ENCODE measurements around the gene HRH2. TPM values are rescaled to one million over a fixed set of nuclear protein-coding genes. Genes with fewer than 3 reads are reported as not detected.
"Not testable (repeated sequence)": the region's sequence is repeated elsewhere in the genome, so short reads cannot be mapped to it uniquely, and the experiment has no call there.

HRH2 gene
- under 1 TPM; 0.11 to 0.34 (median 0.14) TPM for polyA plus RNA-seq

GRCh38 chr5:175657593-175658271, at the start of gene HRH2:
HRH2 (plus strand) TSS chr5:175658071; CDS start chr5:175683234, 25,163 bp downstream.
- Mint-ChIP-seq H3K4me1 (peaks cover 32 to 42% of the 10 kb centered on the region in 2 donors), H3K27ac (no peak within 1 kb of the TSS), H3K4me3 (peak within 1 kb of the TSS; percentile 67 to 83 (median 76)), H3K27me3 (ENCODE audit: low read depth in 3 of 3) (peaks cover 22 to 39% (median 23%) of the 10 kb centered on the region in 3 donors), H3K36me3 (no peaks in the 10 kb centered on the region), H3K9me3 (no peaks in the 10 kb centered on the region)
- no peak for DNase-seq

GRCh38 chr5:175609526-175609925, 48.3 kb upstream of the HRH2 start:
- H3K4me1 Mint-ChIP-seq: no peaks in the 10 kb centered on the region
- no peak overlapping the region for H3K4me3 Mint-ChIP-seq
- H3K27ac Mint-ChIP-seq: no peak overlapping the region
- peaks cover 4 to 7% (median 6%) of the 10 kb centered on the region in 3 donors for H3K27me3 Mint-ChIP-seq (ENCODE audit: low read depth in 3 of 3)
- DNase-seq: no peak
- no peaks in the 10 kb centered on the region for H3K36me3 Mint-ChIP-seq
- H3K9me3 Mint-ChIP-seq: no peaks in the 10 kb centered on the region

GRCh38 chr5:175610381-175610780, 47.5 kb upstream of the HRH2 start:
- Mint-ChIP-seq H3K9me3 (no peaks in the 10 kb centered on the region), H3K36me3 (no peaks in the 10 kb centered on the region), H3K4me1 (no peaks in the 10 kb centered on the region), H3K27me3 (ENCODE audit: low read depth in 3 of 3) (peaks cover 4 to 6% (median 6%) of the 10 kb centered on the region in 3 donors), H3K27ac (no peak overlapping the region), H3K4me3 (no peak overlapping the region)
- no peak for DNase-seq

GRCh38 chr5:175610898-175611297, 47.0 kb upstream of the HRH2 start:
- DNase-seq: no peak
- Mint-ChIP-seq H3K9me3 (no peaks in the 10 kb centered on the region), H3K27me3 (ENCODE audit: low read depth in 3 of 3) (peaks cover 4 to 9% (median 5%) of the 10 kb centered on the region in 3 donors), H3K36me3 (no peaks in the 10 kb centered on the region), H3K27ac (no peak overlapping the region), H3K4me1 (no peaks in the 10 kb centered on the region), H3K4me3 (no peak overlapping the region)

- no peak overlapping the region for H3K4me3 Mint-ChIP-seq
- no peaks in the 10 kb centered on the region for H3K36me3 Mint-ChIP-seq
- no peaks in the 10 kb centered on the region for H3K9me3 Mint-ChIP-seq
- H3K4me1 Mint-ChIP-seq: no peaks in the 10 kb centered on the region
- H3K27me3 Mint-ChIP-seq (ENCODE audit: low read depth in 3 of 3): peaks cover 6 to 9% (median 7%) of the 10 kb centered on the region in 3 donors
- DNase-seq: no peak
- no peak overlapping the region for H3K27ac Mint-ChIP-seq
Observed at GRCh38 chr5:175614223-175614815, 43.6 kb upstream of the HRH2 start.

GRCh38 chr5:175614861-175615260, 43.0 kb upstream of the HRH2 start:
- Mint-ChIP-seq H3K4me3 (no peak overlapping the region), H3K9me3 (no peaks in the 10 kb centered on the region), H3K27me3 (ENCODE audit: low read depth in 3 of 3) (peaks cover 6 to 9% (median 7%) of the 10 kb centered on the region in 3 donors), H3K36me3 (no peaks in the 10 kb centered on the region), H3K4me1 (no peaks in the 10 kb centered on the region), H3K27ac (no peak overlapping the region)
- no peak for DNase-seq

- Mint-ChIP-seq H3K9me3 (no peaks in the 10 kb centered on the region), H3K36me3 (no peaks in the 10 kb centered on the region), H3K4me3 (no peak overlapping the region), H3K4me1 (no peaks in the 10 kb centered on the region), H3K27ac (no peak overlapping the region), H3K27me3 (ENCODE audit: low read depth in 3 of 3) (peaks cover 1 to 8% (median 6%) of the 10 kb centered on the region in 3 donors)
- no peak for DNase-seq
Observed at GRCh38 chr5:175616083-175616482, 41.8 kb upstream of the HRH2 start.

GRCh38 chr5:175616527-175616926, 41.3 kb upstream of the HRH2 start:
- not testable (repeated sequence) for H3K9me3 Mint-ChIP-seq; H3K27ac Mint-ChIP-seq; H3K36me3 Mint-ChIP-seq; H3K4me1 Mint-ChIP-seq; H3K27me3 Mint-ChIP-seq (ENCODE audit: low read depth in 3 of 3); H3K4me3 Mint-ChIP-seq; DNase-seq

- no peaks in the 10 kb centered on the region for H3K9me3 Mint-ChIP-seq
- H3K4me1 Mint-ChIP-seq: no peaks in the 10 kb centered on the region
- DNase-seq: no peak
- H3K27ac Mint-ChIP-seq: no peak overlapping the region
- no peaks in the 10 kb centered on the region for H3K36me3 Mint-ChIP-seq
- H3K27me3 Mint-ChIP-seq (ENCODE audit: low read depth in 3 of 3): peaks cover 1 to 6% (median 6%) of the 10 kb centered on the region in 3 donors
- no peak overlapping the region for H3K4me3 Mint-ChIP-seq
Observed at GRCh38 chr5:175617447-175617846, 40.4 kb upstream of the HRH2 start.

GRCh38 chr5:175620527-175620926, 37.3 kb upstream of the HRH2 start:
- peaks cover 1 to 4% (median 3%) of the 10 kb centered on the region in 3 donors for H3K27me3 Mint-ChIP-seq (ENCODE audit: low read depth in 3 of 3)
- H3K27ac Mint-ChIP-seq: no peak overlapping the region
- peaks cover 0 to 2% (median 0%) of the 10 kb centered on the region in 6 donors for H3K9me3 Mint-ChIP-seq
- no peaks in the 10 kb centered on the region for H3K4me1 Mint-ChIP-seq
- no peaks in the 10 kb centered on the region for H3K36me3 Mint-ChIP-seq
- no peak overlapping the region for H3K4me3 Mint-ChIP-seq
- DNase-seq: no peak

GRCh38 chr5:175621971-175622370, 35.9 kb upstream of the HRH2 start:
- peaks cover under 1 to 4% (median 4%) of the 10 kb centered on the region in 3 donors for H3K27me3 Mint-ChIP-seq (ENCODE audit: low read depth in 3 of 3)
- no peaks in the 10 kb centered on the region for H3K36me3 Mint-ChIP-seq
- no peaks in the 10 kb centered on the region for H3K4me1 Mint-ChIP-seq
- no peak overlapping the region for H3K4me3 Mint-ChIP-seq
- no peak for DNase-seq
- peaks cover 0 to 2% (median 0%) of the 10 kb centered on the region in 6 donors for H3K9me3 Mint-ChIP-seq
- no peak overlapping the region for H3K27ac Mint-ChIP-seq

- Mint-ChIP-seq H3K4me3 (no peak overlapping the region), H3K9me3 (peaks cover 0 to 2% (median 0%) of the 10 kb centered on the region in 6 donors), H3K27me3 (ENCODE audit: low read depth in 3 of 3) (peaks cover 1 to 4% (median 2%) of the 10 kb centered on the region in 3 donors), H3K4me1 (no peaks in the 10 kb centered on the region), H3K27ac (no peak overlapping the region), H3K36me3 (no peaks in the 10 kb centered on the region)
- no peak for DNase-seq
Observed at GRCh38 chr5:175623088-175623487, 34.8 kb upstream of the HRH2 start.

GRCh38 chr5:175624316-175624715, 33.6 kb upstream of the HRH2 start:
- Mint-ChIP-seq H3K36me3 (no peaks in the 10 kb centered on the region), H3K4me1 (no peaks in the 10 kb centered on the region), H3K27me3 (ENCODE audit: low read depth in 3 of 3) (peaks cover 1 to 7% (median 2%) of the 10 kb centered on the region in 3 donors), H3K9me3 (peaks cover 0 to 2% (median 0%) of the 10 kb centered on the region in 6 donors), H3K4me3 (no peak overlapping the region), H3K27ac (no peak overlapping the region)
- no peak for DNase-seq

- Mint-ChIP-seq H3K27me3 (ENCODE audit: low read depth in 3 of 3) (peaks cover 1 to 7% (median 4%) of the 10 kb centered on the region in 3 donors), H3K4me1 (no peaks in the 10 kb centered on the region), H3K36me3 (peaks cover 0 to 4% (median 0%) of the 10 kb centered on the region in 3 donors), H3K4me3 (no peak overlapping the region), H3K27ac (no peak overlapping the region), H3K9me3 (peaks cover 0 to 4% (median 2%) of the 10 kb centered on the region in 6 donors)
- DNase-seq: no peak
Observed at GRCh38 chr5:175627005-175627404, 30.9 kb upstream of the HRH2 start.

Data from immature natural killer cell (primary cell).